HCT116 (cell line): ENCODE data around the gene GRIP2.

Experiments
- CEBPB ChIP-seq: IDR thresholded peaks from 2 replicates; pipeline ENCODE4 v1.6.1; 2012; ENCODE audit warnings: low read depth
- CTCF ChIP-seq, 3 experiments: fragments of 200-600 bp in 1 of 3; sonication (generic) in 1 of 3; IDR thresholded peaks in 2 of 3; conservative IDR thresholded peaks in 1 of 3; 2 replicates each; pipeline ENCODE4 v1.5.1; 2012 to 2017; ENCODE audit warnings: low read depth in 2 of 3, low read length in 2 of 3, antibody characterized with exemption in 1 of 3, borderline replicate concordance in 1 of 3, control low read depth in 1 of 3, mild to moderate bottlenecking in 1 of 3, mixed read lengths in 1 of 3, mixed run types in 1 of 3, moderate library complexity in 1 of 3; ENCODE audit not compliant: insufficient read depth in 1 of 3
- EZH2 ChIP-seq: fragments of 200-600 bp; sonication (generic); IDR thresholded peaks from 2 replicates; pipeline ENCODE4 v1.6.1; 2017; ENCODE audit warnings: antibody characterized with exemption, mixed run types
- EZH2phosphoT487 ChIP-seq: fragments of 200-600 bp; IDR thresholded peaks from 2 replicates; pipeline ENCODE4 v1.6.1; 2018; ENCODE audit warnings: antibody characterized with exemption, borderline replicate concordance
- MAX ChIP-seq: IDR thresholded peaks from 2 replicates; pipeline ENCODE4 v1.6.1; 2012
- POLR2A ChIP-seq: IDR thresholded peaks from 2 replicates; pipeline ENCODE4 v1.7.0; 2011; ENCODE audit warnings: borderline replicate concordance; ENCODE audit not compliant: insufficient read depth, insufficient read length; ENCODE audit errors: extremely low read depth
- POLR2AphosphoS5 ChIP-seq: IDR thresholded peaks from 2 replicates; pipeline ENCODE4 v1.6.1; 2011; ENCODE audit warnings: mild to moderate bottlenecking, low read depth, low read length, moderate library complexity
- RAD21 ChIP-seq: IDR thresholded peaks from 2 replicates; pipeline ENCODE4 v1.6.1; 2012; ENCODE audit warnings: low read depth, mild to moderate bottlenecking
- REST ChIP-seq: IDR thresholded peaks from 2 replicates; pipeline ENCODE4 v1.6.1; 2012; ENCODE audit warnings: low read depth
- SRF ChIP-seq: IDR thresholded peaks from 2 replicates; pipeline ENCODE4 v1.6.1; 2012; ENCODE audit warnings: low read depth
- ZNF274 ChIP-seq: fragments of 200-500 bp; sonication (Bioruptor generic); IDR thresholded peaks from 2 replicates; pipeline ENCODE4 v1.6.1; 2014; ENCODE audit warnings: mild to moderate bottlenecking, low read depth, low read length, inconsistent platforms

DNA sequence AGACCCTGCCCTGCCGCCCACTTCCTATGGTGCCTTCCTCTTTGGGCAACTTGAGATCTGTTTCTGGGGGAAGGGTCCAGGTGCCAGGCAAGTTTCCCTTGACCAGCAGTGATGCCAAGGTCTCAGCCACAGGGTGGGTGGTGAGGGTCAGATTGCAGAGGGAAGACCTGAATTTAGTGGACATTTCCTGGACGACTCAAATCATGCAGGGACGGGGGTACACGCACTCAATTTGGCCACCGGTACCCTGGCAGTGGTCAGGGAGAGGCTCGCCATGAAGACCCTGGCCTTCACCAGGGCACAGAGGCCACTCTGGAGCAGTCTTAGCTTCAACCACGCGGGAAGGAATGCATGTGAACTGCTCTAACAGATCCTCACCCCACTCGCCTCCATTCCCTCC is 1.5 kb upstream of the GRIP2 start:
- no peak for TF ChIP-seq ZNF274
- TF ChIP-seq CTCF (IDR thresholded peaks at IDR 0.05 in 2 of 3, conservative IDR thresholded peaks at IDR 0.05 in 1 of 3; ENCODE audit: borderline replicate concordance in 1 of 3, insufficient read depth in 1 of 3, low read depth in 2 of 3, low read length in 2 of 3): no peak
- TF ChIP-seq SRF: no peak
- no peak for TF ChIP-seq REST
- TF ChIP-seq POLR2A: no peak
- no peak for TF ChIP-seq POLR2AphosphoS5
- no peak for TF ChIP-seq MAX
- TF ChIP-seq EZH2: no peak
- no peak for TF ChIP-seq EZH2phosphoT487
- no peak for TF ChIP-seq CEBPB
- no peak for TF ChIP-seq RAD21
